ENCODE results near the gene CGGBP1. TPM values are rescaled to one million over a fixed set of nuclear protein-coding genes. Genes with fewer than 3 reads are reported as not detected.
A peak's percentile ranks its signal among the peaks of the same experiment; 100 is the strongest.

Gene CGGBP1
- total RNA-seq, 1 experiment from 2014 or later, result 96.6 TPM

DNA sequence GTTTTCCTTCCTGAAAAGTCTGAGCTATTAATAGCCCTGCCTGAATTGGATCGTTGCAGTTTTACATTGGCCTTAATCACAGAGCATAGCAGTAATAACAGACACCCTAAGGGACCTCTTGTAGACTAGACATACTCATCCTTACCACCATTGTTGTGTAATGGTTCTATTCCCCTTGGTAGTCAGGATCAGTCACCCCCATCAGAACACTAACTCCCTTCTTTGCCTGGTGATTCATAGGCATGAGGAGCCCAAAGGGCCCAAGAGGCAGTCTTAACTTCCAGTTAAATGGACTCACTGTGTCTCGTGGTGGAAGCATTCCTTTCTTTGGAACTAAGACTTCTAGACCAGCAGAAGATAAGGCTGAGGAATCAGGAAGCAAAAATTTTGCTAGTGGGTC lies 20.2 kb downstream of the CGGBP1 start:
- no TSS peak for BruUV-seq (replicated peaks)
- Mint-ChIP-seq H3K27ac (ENCODE audit: low read depth, unreplicated experiment) (no peak overlapping the region), H3K27me3 (ENCODE audit: insufficient read depth, unreplicated experiment) (no peaks in the 10 kb centered on the region), H3K4me3 (ENCODE audit: unreplicated experiment) (no peak overlapping the region), H3K9me3 (ENCODE audit: unreplicated experiment) (no peaks in the 10 kb centered on the region), H3K36me3 (ENCODE audit: insufficient read depth, unreplicated experiment) (no peaks in the 10 kb centered on the region), H3K4me1 (ENCODE audit: insufficient read depth, unreplicated experiment) (no peaks in the 10 kb centered on the region)
- TF ChIP-seq, protein P1, sequence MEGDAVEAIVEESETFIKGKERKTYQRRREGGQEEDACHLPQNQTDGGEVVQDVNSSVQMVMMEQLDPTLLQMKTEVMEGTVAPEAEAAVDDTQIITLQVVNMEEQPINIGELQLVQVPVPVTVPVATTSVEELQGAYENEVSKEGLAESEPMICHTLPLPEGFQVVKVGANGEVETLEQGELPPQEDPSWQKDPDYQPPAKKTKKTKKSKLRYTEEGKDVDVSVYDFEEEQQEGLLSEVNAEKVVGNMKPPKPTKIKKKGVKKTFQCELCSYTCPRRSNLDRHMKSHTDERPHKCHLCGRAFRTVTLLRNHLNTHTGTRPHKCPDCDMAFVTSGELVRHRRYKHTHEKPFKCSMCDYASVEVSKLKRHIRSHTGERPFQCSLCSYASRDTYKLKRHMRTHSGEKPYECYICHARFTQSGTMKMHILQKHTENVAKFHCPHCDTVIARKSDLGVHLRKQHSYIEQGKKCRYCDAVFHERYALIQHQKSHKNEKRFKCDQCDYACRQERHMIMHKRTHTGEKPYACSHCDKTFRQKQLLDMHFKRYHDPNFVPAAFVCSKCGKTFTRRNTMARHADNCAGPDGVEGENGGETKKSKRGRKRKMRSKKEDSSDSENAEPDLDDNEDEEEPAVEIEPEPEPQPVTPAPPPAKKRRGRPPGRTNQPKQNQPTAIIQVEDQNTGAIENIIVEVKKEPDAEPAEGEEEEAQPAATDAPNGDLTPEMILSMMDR (IDR thresholded peaks at IDR 0.05; ENCODE audit: unreplicated experiment), result no peak
- ChIA-PET POLR2A (interaction anchor here (0.6 kb wide), 1 partner anchor 368 kb away, joined by 3 read pairs; no protein-coding TSS in a partner anchor), CTCF (interaction anchor here (0.6 to 1.2 kb wide), 3 partner anchors 14 to 688 kb away, joined by 3 read pairs; no protein-coding TSS in a partner anchor)
- DNase-seq (ENCODE audit: unreplicated experiment), result peak; percentile 30
- intact Hi-C loops (cut with micrococcal nuclease), result no loop called here

DNA sequence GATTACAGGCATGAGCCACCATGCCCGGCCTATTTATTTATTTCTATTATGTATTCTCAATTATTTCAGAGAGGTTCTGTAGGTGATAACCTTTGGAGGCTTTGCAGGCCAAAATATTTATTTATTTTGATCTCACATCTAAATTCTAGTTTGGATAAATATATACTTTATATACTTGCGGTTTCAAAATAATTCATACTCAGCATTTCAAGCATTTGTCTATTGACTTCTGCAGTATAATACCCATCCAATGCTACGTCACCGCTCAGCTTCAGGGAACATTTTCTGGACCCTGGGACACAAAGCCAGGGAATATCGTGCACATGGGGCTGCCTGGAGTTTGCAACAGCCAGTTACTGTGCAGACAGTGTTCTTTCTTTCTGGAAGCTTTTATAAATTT lies 22.6 kb downstream of the CGGBP1 start:
- no peak overlapping the region for H3K4me3 Mint-ChIP-seq (ENCODE audit: unreplicated experiment)
- CTCF ChIA-PET, result interaction anchor here (0.7 kb wide), 1 partner anchor 77 kb away, joined by 3 read pairs; no protein-coding TSS in a partner anchor
- no peak overlapping the region for H3K27ac Mint-ChIP-seq (ENCODE audit: low read depth, unreplicated experiment)
- no peak for DNase-seq (ENCODE audit: unreplicated experiment)
- POLR2A ChIA-PET, result no interaction called here
- peaks cover 19% of the 10 kb centered on the region for H3K4me1 Mint-ChIP-seq (ENCODE audit: insufficient read depth, unreplicated experiment)
- no peaks in the 10 kb centered on the region for H3K36me3 Mint-ChIP-seq (ENCODE audit: insufficient read depth, unreplicated experiment)
- H3K9me3 Mint-ChIP-seq (ENCODE audit: unreplicated experiment), result no peaks in the 10 kb centered on the region
- BruUV-seq (replicated peaks), result no TSS peak
- no peaks in the 10 kb centered on the region for H3K27me3 Mint-ChIP-seq (ENCODE audit: insufficient read depth, unreplicated experiment)
- TF ChIP-seq, protein P1 (IDR thresholded peaks at IDR 0.05; ENCODE audit: unreplicated experiment), result no peak
- intact Hi-C loops (cut with micrococcal nuclease), result no loop called here

DNA sequence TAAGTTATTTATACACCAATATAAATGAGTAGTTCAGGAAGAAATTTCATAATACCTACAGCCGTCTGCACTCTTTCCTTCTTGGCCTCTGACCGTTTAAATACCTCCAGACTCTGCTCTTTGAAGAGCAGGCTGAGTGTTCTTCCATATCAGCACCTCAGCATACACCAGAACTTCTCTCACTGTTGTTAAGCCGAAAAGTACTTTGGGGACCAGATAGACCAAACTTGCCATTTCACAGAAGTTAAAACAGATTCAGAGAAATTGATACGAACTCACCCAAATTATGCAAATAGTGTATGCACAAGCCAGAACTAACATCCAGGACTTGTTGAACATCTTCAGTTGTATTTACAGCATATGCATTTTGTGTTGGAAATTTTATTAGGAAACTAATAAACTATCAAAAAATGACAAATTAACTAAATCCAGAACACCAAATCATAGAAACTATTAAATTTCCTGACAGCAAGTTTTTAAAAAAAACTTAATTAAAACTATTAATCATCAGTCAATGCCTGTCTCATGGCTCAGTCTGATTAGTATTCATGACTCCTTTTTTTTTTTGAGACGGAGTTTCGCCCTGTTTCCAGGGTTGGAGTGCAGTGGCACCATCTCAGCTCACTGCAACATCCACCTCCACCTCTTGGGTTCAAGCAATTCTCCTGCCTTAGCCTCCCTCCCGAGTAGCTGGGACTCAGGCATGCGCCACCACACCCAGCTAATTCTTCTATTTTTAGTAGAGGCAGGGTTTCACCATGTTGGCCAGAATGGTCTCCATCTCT lies 24.1 kb downstream of the CGGBP1 start:
- POLR2A ChIA-PET, result interaction anchor here (0.8 to 1.0 kb wide), 2 partner anchors 14 to 24 kb away, joined by 3 to 4 read pairs; partner anchors contain the start of gene CGGBP1
- Mint-ChIP-seq H3K27ac (ENCODE audit: low read depth, unreplicated experiment) (no peak overlapping the region), H3K36me3 (ENCODE audit: insufficient read depth, unreplicated experiment) (no peaks in the 10 kb centered on the region), H3K9me3 (ENCODE audit: unreplicated experiment) (no peaks in the 10 kb centered on the region), H3K4me3 (ENCODE audit: unreplicated experiment) (no peak overlapping the region), H3K4me1 (ENCODE audit: insufficient read depth, unreplicated experiment) (peaks cover 21% of the 10 kb centered on the region), H3K27me3 (ENCODE audit: insufficient read depth, unreplicated experiment) (no peaks in the 10 kb centered on the region)
- no peak for DNase-seq (ENCODE audit: unreplicated experiment)
- intact Hi-C loops (cut with micrococcal nuclease), result no loop called here
- TF ChIP-seq, protein P1 (IDR thresholded peaks at IDR 0.05; ENCODE audit: unreplicated experiment), result no peak
- CTCF ChIA-PET, result interaction anchor here (0.7 to 0.8 kb wide), 2 partner anchors 9 to 724 kb away, joined by 3 read pairs; no protein-coding TSS in a partner anchor
- BruUV-seq (replicated peaks), result no TSS peak

DNA sequence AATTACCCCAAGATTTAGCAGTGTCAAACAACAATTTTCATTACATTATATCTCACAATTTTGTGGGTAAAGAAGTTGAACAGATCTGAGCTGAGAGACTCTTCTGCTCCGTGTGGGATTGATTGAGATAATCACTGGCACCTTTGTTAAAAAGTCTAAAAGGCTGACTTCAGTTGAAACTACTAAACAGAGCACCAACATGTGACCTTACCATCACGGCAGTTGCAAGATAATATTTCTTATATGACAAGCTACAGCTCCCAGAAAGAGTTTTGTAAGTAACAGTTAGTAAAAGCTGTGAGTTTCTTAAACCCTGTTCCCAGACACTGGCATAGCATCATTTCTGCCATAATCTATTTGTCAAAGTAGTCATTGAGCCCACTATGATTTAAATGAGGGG lies 25.0 kb downstream of the CGGBP1 start:
- no peaks in the 10 kb centered on the region for H3K9me3 Mint-ChIP-seq (ENCODE audit: unreplicated experiment)
- ChIA-PET POLR2A (interaction anchor here (1.0 kb wide), 1 partner anchor 25 kb away, joined by 4 read pairs; the partner anchor contains the start of gene CGGBP1), CTCF (no interaction called here)
- TF ChIP-seq, protein P1 (IDR thresholded peaks at IDR 0.05; ENCODE audit: unreplicated experiment), result no peak
- H3K27ac Mint-ChIP-seq (ENCODE audit: low read depth, unreplicated experiment), result no peak overlapping the region
- H3K27me3 Mint-ChIP-seq (ENCODE audit: insufficient read depth, unreplicated experiment), result no peaks in the 10 kb centered on the region
- no peak for DNase-seq (ENCODE audit: unreplicated experiment)
- no peak overlapping the region for H3K4me3 Mint-ChIP-seq (ENCODE audit: unreplicated experiment)
- BruUV-seq (replicated peaks), result no TSS peak
- intact Hi-C loops (cut with micrococcal nuclease), result no loop called here
- H3K4me1 Mint-ChIP-seq (ENCODE audit: insufficient read depth, unreplicated experiment), result peaks cover 21% of the 10 kb centered on the region
- no peaks in the 10 kb centered on the region for H3K36me3 Mint-ChIP-seq (ENCODE audit: insufficient read depth, unreplicated experiment)
